NCI-H187 treated with DMSO at 0.1 percent for 48 hours (cell line): ENCODE data around the gene SLCO3A1.
A peak's percentile ranks its signal among the peaks of the same experiment; 100 is the strongest.

Experiments used
- DNase-seq: peaks from one replicate; lab custom pipeline; 2025; lab: John Stamatoyannopoulos, UW

The SLCO3A1 gene

DNA sequence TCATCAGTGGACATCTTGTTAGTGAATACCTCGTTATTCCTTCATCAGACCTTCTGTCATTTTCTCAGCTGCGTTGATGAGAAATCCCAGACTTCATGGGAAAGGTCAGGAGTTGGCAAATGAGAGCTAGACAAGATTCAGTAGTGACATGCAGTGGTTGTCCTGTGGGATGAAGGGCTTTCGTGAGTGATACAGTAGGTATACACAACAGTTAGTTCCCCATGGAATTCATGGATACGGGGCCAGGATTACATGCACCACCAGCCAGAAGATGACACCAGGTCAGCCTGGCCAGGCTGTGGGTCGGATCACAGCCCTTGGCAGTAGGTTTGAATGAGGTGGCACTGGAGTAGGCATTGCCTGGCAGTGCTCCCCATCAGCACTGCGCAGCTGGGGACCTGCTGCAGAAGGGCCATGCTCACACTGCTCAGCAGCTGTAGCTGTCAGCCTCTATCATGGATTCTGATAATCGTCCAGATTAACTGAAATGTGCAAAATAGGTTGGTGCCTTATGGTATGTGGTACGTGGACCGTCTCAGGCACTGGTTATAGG, 150.1 kb downstream of the SLCO3A1 start:
- no peak for DNase-seq

DNA sequence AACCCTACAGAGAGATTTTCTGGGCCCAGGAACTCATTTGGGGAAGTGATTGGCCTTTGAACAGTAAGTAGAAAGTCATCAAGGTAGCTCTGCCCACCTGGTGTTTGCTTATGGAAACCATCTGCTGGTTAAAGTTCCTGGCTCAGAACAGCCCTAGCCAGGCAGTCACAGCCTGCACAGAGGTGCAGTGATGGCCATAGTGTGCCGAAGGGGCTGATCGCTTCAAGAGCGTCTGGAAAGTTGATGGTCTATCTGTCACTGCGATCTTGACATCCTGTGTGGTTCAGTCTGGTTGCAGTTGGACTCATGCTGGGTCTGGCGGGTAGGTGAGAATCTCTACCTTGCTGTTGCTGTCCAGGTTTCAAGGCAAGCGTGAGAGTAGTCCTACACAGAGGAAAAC, 151.6 kb downstream of the SLCO3A1 start:
- peak; percentile 82 for DNase-seq

DNA sequence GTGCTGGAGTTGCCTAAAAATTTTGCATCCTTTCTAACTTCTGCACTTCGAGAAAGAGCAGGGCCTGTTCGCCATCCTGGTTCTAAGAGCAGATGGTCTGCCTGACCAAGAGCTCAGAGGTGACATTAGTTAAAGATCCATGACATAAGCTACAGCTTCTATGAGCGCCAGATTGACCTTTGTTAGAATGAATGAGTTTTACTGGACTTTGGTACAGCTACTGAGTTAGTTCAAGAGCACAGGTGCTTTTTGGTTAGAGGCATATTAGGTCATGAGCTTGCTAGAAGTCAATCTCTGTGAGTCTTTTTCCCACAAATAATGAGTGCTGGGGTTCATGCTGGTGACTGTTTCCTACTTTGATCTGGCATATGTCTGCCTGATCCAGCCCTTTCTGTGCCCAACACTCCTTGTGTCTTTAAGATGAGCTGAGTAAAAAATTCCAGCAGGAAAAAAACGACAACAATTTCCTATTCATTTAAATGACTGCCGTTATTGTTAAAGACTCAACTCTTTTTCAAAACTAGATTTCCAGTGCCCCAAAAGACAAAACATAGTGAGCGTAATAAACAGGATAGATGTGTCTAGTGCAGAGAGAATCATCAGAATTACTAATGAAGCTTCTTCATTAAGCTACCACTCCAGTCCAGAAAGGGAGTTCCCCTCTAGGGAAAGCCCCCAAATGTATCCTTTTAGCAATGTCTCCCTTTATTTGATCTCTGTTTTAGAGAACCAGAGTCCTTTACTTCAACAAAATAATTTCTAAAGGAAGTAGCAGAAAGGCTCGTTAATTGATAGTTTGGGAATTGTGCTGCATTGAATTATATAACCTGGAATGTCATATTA, 152.9 kb downstream of the SLCO3A1 start:
- no peak for DNase-seq

DNA sequence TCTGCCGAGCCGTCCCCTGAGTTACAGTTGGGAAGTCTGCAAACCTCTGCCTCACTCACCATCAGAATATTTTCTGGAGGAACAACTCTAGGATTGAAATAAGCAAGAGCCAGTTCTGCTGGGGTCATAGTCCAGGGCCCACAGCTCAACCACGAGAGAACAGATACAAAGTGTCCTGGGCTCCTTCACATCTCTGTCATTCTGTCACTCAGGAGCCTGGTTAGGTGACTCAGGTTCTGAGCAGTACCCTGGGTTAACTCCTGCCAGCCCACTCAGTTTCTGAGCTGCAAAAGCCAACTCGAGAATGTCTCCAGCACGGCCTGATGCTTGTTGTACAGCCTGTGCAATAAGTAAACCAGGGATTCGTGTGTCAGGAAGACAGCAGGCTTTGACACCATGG, 155.7 kb downstream of the SLCO3A1 start:
- no peak for DNase-seq

DNA sequence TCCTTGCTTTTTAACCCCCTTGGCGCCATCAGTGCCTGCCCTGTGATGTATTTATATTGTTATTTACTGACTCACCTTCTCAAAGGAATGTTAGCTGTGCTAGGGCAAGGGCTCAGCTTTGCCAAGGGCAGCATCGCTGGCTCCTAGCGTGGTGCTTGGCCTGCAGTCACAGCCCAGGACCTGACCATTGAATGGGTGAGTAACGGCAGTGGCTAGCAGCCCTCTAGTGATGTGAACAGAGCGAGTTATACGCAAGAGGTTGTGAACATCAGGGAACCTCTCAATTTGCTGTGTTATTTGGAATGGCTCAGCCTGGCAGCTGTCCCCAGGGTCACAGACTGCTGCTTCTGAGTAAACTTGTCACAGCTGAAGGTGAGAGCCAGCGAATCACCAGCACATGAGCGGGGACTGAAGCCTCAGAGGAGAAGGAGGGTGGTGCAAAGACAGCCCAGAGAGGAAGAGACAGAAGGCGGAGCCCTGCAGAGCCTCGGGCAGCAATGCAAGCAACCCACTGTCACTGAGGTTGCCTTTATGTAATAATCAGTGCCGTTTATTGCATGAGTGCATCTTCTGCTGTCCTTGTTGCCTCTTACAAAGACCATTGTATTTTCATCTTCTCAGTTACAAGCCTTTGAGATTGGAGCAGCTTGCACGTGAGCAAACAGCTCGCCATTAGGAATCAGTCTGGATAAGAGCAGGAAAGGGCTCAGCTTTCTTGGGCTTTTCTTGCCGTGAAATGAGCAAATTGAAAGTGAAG, 158.3 kb downstream of the SLCO3A1 start:
- peak; percentile 68 for DNase-seq

DNA sequence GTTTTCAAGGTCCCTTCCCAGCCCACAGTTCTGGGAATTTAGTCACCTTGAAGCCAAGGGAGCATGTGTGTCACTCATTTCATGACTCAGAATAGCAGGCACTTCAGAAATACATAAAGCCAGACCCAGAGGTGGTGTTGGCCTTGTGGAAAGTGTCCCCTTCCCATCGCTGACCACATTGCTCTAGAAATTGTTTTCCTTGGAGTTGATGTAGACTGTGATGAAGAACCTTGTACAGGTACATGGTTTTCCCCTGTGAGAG, 158.8 kb downstream of the SLCO3A1 start:
- DNase-seq = no peak

DNA sequence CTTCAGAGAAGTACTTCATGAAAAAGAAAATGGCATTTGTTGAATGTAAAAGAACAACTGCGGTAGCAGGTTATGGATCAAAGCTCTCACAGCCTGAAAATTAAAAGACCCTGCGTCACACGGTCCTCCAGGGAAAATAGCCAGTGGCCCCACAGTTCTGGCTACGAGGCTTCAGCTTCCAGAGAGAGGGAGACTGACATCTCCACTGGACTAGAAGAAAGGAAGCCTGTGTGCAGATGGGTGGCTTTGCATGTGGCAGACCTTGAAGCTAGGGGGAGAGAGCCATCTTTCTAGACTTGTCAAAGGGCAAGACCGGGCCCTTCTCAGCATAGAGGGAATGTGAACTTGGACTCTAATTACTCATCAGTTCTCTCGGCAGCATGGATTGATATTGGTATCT, 159.4 kb downstream of the SLCO3A1 start:
- no peak for DNase-seq

DNA sequence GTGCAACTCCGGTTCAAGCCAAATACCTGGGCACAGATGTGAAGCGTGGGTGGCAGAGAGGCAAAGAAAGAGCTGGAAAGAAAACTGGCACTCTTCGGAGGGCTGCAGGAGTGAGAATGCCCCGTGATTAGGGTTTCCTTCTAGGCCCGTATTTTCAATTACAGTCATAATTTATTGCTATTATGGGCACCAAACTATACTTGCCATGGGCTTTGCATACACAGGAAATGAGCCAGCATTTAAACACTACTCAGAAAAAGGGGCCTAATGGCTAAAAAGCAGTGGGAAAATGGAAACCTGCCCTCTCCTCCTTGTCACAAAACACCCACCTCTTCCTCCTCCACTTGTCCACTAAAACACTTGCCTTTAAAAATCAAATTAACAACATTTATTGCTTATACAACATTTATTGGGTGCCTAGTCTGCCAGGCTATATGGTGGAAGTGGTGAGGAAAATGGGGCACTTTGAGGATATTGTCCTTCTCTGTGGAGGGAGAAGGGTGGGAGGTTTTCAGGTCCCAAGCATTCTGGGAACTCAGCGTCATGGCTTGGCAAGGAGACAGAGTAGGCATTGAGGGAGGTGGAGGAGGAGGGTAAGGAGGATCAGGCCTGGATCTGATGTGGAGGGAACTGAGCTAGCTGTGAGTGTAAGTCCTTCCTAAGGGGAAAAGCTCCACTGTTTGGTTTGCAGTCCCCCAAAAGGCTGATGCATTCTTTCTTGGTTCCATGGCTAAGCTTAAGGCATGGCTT, 160.9 kb downstream of the SLCO3A1 start:
- no peak for DNase-seq

DNA sequence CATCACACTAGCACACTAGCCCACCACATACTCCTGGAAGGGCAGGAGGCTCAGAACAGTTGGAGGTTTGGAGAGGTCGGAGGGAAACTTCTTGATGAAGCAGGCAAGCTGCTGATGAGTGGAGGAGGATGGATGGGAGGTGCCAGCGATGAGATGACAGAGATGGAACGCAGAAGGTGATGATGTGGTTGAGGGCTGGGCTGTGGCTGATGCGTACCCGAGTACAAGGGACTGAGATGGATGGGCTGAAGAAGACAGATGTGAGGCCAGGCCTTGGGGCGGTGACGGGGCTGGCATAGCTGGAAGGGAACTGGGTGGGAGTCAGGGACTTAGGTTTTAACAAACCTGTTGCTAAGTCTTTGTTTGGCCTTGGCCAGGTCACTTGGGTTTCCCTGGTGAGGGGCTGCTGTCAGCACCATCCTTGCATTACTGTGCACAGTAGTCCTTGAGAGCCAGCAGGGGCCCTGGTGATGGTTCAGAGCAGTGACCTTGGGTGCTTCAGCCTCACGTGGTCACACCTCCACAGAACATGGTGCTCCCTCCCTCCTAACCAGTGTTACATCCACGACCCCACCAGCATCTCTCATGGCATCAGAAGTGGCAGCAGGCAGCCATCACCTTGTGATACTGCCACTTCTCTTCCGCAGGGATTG, 164.5 kb downstream of the SLCO3A1 start:
- no peak for DNase-seq

DNA sequence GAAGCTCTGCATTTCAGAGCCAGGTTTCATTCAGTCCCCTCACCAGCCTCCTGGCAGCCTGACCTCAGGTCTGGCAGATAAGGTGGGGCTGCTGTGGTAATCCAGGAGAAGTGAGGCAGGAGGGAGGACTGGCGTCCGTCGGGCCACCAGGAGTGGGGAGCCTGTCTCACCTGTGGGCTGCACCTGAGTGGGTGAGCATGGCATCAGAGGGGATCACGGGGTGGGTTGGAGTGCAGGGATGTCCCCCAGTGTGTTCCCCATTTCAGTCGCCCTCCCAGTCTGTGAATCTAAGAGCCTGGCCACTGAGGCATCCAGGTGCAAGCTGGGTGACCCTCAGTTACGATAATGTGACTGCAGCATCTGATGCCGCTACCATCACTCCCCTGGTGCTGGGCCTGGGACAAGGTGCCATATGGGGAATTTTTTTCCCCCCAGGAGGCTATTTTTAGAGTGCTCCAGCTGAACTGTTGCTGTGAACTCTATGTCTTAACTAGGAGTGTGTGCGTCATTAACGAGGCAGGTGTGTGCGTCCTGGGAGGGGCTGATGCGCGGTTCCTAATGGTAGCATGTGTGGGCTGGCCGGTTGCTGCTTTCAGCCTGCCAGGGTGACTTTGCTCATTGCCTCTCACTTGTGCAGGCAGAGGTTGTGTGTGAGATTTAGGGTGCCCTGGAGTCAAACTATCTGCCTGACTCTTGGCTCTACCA, 165.2 kb downstream of the SLCO3A1 start:
- no peak for DNase-seq

DNA sequence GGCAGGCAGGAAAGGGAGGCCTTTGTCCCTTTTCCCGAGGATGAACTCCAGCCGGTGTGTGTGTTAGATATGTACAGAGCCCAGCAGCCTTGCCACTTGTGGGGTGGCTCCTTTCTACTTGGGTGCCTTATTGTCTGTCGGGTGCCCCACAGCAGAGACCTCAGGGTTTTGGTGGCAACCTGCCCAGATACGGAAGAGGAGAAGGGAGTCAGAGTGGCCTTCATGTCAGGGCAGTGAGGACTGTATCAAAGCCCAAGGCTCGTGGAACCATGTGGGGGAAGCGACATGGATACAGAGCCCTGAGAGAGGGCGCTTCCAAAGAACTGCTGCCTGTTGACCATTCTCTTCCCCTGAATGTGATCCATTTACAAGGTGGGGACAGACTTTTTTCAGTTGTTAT, 166.2 kb downstream of the SLCO3A1 start:
- DNase-seq = no peak

DNA sequence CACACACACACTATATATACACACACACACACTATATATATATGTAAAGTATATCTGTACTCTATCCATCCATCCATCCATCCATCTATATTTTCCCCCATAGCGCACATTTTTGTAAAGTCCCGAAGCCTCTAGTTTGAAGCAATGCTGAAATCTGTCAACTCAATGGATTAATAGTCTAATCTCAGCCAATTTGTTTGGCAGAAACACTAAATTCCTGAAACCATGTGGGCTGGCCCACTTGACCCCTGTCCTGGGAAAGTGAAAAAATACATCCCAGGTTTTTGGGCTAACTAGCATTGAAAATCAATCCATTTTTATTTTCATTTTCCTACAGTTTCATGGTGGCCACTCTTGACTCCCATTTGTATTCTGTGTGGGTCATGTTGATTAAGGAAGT, 166.7 kb downstream of the SLCO3A1 start:
- no peak for DNase-seq

DNA sequence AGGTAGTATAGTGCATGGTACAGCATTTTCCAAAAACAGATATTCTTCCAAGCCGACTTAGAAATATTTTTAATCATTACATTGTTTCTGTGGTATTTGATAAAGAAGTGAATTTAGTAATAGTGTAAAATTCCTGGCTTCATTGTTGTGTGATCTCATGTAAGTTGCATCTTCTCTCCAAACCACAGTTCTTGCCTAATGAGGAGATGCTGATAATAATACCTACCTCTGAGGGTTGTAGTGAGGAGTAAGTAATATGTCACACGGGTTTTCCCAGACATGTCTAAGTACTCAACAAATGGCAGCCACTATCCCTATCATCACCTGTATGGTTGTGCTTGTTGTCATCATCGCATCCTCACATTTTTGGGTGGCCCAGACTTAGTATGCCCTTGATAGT, 167.3 kb downstream of the SLCO3A1 start:
- DNase-seq = no peak

DNA sequence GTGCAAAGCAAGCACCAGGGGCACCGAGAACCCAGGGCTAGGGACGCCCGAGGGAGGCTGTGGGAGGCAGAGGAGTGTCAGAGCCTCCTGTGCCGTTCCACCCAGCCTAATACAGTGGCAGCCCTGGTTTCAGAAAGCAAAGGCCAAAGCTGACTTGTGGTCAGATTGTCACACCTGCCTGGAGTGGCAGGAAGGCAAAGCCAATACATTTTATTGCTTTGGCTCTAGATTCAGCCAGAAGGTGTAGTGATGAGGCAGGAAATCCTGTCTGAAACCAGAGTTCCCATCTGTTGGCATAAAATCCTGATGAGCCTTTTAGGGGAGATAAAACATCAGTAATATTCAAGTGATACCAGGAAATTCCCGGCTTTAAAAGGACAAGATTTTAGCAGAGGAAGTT, 168.3 kb downstream of the SLCO3A1 start:
- no peak for DNase-seq

DNA sequence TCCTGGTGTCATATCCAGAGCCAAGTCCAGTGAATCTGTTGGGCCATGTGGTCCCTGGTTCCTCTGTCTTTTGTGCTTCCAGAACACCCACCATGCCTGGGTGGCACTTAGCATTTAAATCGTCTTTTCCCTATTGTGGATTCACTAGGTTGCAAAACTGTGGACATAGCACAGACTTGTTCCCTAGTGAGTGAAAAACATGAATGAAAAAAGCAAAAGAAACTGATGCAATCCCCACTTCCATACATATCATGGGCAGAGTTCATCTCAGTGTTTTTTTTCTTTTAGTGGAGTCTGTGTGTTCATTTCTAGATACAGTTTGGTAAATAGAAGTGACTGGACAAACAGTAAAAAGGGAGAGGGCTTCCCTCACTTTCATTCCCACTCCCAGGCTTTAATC, 170.5 kb downstream of the SLCO3A1 start:
- no peak for DNase-seq

DNA sequence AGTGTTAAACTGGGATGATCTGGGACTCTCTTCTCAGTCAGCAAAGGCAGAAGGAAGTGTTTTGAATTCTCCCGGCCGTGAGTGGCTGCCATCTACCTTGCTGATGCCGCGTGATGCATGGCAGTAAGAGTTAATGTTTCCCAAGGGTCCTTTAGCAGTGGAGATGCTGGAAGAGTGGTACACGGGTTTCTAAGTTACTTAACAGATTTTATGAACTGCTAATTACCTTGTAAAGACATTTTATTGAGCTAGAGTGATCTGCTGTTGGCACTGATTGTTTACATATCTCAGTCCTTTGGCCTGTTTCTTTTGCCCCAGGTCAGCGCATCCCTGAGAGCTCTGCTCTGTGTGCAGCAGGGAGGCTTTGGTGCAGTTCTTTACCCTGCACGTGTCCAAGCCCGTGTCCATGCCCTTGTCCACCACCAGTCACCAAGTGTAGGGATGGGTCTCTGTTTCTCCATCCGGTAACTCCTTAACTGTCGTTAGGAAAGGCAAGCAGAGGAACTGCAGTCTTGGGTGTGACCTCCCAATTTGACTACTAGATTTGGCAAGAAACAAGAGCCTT, 172.3 kb downstream of the SLCO3A1 start:
- DNase-seq = peak; percentile 85

DNA sequence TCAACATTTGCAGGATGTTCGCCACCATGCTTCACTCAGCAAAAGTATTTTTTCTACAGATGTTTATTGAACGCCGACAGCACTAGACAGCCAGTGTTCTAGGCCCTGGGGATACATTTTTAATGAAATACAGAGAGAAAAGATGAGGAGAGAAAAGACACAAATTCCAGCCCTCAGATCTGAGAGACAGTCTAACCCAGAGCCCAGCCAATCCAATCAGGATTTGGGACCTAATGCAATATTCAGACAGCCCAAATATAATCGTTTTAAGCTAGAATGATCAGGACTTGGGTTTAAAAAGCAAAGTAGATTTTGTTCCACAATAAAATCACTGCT, 174.8 kb downstream of the SLCO3A1 start:
- DNase-seq = no peak

DNA sequence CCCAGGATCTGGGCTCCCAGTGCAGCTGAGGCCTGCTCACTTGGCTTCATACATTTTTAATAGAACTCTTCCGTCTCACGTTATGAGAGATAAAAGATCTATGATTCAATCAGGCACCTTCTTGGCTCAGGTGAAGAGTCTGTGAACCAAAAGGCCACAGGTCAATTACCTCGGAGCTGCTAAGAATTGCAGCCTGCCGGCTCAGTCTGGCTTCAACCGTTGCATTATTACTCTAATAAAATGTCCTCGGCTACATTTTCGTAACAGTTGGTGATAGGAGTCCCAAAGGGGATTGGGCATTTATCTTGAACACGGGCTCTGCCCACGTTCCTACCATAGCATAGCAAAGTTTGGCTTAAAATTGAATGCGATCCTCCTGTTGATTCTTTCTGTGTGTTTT, 176.3 kb downstream of the SLCO3A1 start:
- no peak for DNase-seq

DNA sequence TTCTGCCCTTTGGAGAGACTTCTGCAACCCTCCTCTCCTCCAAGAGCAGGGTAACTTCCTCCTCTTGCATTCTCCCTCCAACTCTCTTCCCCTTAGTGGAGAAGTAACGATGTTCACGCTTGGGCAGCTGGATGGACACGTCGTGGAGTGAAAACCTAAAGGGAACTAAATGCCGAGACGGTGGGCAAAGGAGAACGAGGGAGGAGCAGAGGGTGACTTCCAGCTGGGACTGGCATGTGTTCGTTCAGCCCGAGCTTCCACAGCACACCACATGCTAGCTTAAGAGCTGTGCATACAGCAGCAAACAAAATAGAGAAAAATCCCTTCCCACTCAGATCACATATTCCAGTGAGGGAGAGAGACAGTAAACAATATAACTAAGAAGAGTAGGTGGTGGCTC, 179.8 kb downstream of the SLCO3A1 start:
- no peak for DNase-seq

DNA sequence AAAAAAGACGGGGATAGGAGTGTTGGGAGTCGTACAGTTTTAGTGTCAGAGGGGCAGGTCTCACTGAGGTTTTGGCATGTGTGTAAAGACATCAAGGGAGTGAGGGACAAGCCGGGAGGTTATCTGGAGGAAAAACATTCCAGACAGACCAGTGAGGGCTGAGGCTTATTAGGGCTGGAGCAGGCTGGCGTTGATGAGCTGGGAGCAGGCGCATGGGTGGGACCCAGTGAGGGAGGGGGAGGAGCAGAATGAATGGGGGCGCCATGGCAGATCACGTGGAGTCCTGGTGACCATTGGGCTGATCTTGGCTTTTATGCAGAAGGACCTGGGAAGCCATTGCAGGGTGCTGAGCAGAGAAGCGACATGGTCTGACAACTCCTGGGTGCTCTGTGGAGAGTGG, 180.2 kb downstream of the SLCO3A1 start:
- DNase-seq = no peak

DNA sequence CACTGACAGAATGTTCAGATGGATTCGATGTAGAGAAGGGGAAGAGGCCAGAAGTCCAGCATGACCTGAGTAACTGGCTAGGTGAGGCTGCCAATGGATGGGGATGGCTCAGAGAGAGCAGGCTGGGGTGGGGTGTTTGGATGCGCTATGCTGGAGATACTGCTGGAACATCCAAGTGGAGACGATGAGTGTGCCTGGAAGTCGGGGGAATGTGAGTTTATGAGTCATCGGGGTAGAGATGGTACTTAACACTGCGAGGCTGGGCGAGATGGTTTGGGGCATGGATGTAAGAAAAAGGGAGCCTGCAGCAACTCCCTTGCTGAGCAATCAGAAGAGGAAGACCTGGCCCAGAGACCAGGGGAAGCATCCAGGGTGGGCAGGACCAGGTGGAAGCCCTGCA, 180.7 kb downstream of the SLCO3A1 start:
- DNase-seq = no peak
